Parathyroid adenoma (tissue), 2 donors: ENCODE measurements around the gene EPHB2.
A peak's percentile ranks its signal among the peaks of the same experiment; 100 is the strongest.

Source experiments
- H2AFZ ChIP-seq: fragments of 300-600 bp; sonication (generic); one replicate; pipeline ENCODE4 v1.7.0; 2017; ENCODE audit warnings: antibody characterized with exemption, mild to moderate bottlenecking
- H3K27ac ChIP-seq: fragments of 300-600 bp; sonication (generic); one replicate; pipeline ENCODE4 v1.7.0; 2017
- H3K27me3 ChIP-seq: fragments of 300-600 bp; sonication (generic); one replicate; pipeline ENCODE4 v1.7.0; 2017; ENCODE audit warnings: low read length; ENCODE audit not compliant: control insufficient read depth, insufficient read depth
- H3K36me3 ChIP-seq: fragments of 300-600 bp; sonication (generic); one replicate; pipeline ENCODE4 v1.7.0; 2017; ENCODE audit warnings: low read length; ENCODE audit not compliant: control insufficient read depth, insufficient read depth
- H3K4me1 ChIP-seq: fragments of 300-600 bp; sonication (generic); one replicate; pipeline ENCODE4 v1.7.0; 2017; ENCODE audit warnings: control low read depth
- H3K4me2 ChIP-seq: fragments of 300-600 bp; sonication (generic); one replicate; pipeline ENCODE4 v1.7.0; 2017; ENCODE audit warnings: low read length
- H3K4me3 ChIP-seq: fragments of 300-600 bp; sonication (generic); one replicate; pipeline ENCODE4 v1.7.0; 2017; ENCODE audit warnings: low read depth, low read length
- H3K79me2 ChIP-seq: fragments of 300-600 bp; sonication (generic); one replicate; pipeline ENCODE4 v1.7.0; 2017; ENCODE audit warnings: control low read depth
- H3K9ac ChIP-seq: fragments of 300-600 bp; sonication (generic); one replicate; pipeline ENCODE4 v1.7.0; 2017; ENCODE audit warnings: mild to moderate bottlenecking
- H3K9me3 ChIP-seq: fragments of 300-600 bp; sonication (generic); one replicate; pipeline ENCODE4 v1.7.0; 2017; ENCODE audit warnings: low read length; ENCODE audit not compliant: control insufficient read depth
- TF ChIP-seq, protein P1 (sequence below): fragments of 300-600 bp; sonication (generic); IDR thresholded peaks from one replicate; pipeline ENCODE4 v1.7.0; 2017; ENCODE audit warnings: antibody characterized with exemption, mild to moderate bottlenecking
- donor health status: primary hyperparathyroidism.

Gene EPHB2

DNA sequence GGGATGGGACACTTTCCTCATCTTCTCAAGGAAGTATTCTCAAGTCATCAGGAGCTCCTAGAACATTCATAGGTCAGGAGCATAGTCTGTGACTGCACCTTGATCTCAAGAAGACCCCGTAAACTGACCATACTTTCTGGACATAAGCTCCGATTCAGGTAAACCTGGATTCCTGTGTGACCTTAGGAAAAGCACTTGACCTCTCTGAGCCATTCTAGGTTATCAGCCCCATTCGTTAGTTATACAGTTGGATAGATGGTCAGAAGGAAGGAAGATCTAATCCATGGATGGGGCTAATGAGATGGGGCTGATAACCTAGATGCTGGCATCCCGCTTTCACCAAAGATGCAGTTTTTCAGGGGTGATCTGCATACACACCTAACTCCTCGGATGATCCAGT lies 114.3 kb downstream of the EPHB2 start:
- no peaks in the 10 kb centered on the region for H3K9me3 ChIP-seq
- H3K4me2 ChIP-seq: no peak overlapping the region
- H3K27ac ChIP-seq: no peak overlapping the region
- H3K79me2 ChIP-seq: no peaks in the 10 kb centered on the region
- no peaks in the 10 kb centered on the region for H3K36me3 ChIP-seq
- no peak overlapping the region for H3K4me3 ChIP-seq
- H2AFZ ChIP-seq: no peak overlapping the region
- no peaks in the 10 kb centered on the region for H3K27me3 ChIP-seq
- H3K4me1 ChIP-seq: peaks cover 5% of the 10 kb centered on the region
- H3K9ac ChIP-seq: no peak overlapping the region
- TF ChIP-seq, protein P1, sequence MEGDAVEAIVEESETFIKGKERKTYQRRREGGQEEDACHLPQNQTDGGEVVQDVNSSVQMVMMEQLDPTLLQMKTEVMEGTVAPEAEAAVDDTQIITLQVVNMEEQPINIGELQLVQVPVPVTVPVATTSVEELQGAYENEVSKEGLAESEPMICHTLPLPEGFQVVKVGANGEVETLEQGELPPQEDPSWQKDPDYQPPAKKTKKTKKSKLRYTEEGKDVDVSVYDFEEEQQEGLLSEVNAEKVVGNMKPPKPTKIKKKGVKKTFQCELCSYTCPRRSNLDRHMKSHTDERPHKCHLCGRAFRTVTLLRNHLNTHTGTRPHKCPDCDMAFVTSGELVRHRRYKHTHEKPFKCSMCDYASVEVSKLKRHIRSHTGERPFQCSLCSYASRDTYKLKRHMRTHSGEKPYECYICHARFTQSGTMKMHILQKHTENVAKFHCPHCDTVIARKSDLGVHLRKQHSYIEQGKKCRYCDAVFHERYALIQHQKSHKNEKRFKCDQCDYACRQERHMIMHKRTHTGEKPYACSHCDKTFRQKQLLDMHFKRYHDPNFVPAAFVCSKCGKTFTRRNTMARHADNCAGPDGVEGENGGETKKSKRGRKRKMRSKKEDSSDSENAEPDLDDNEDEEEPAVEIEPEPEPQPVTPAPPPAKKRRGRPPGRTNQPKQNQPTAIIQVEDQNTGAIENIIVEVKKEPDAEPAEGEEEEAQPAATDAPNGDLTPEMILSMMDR: no peak

DNA sequence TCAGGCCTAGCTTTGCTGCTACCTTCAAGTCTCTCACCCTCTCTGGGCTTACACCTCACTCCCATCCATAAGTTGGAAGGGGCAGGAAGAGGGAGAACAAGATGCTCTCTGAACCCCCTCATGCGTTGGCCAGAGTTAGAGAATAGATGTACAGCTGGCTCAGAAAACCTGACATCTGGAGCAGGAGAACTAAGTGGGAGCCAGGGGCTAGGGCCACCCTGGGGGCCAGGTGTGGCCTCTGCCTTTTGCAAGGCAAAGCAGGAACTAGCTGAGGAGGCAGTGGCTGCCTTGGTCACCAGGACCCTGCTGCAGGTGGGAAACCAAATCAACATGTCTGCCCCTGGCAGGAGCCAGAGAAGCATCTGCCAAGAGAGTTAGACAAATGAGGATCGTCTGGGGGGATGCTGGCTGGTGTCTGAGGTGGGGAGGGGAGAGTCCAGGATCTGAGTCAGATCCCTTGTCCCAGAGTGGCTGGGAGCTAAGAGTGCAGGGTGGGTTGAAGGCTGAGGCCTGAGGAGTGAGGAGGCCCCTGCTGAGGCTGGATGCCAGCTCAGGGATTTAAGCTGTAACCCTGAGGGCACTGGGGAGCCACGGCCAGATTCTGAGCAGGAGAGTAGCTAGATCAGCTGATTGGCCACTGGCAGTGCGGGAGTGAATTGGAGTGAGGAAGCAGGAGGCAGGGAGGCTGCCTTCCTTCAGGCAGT lies 115.0 kb downstream of the EPHB2 start:
- TF ChIP-seq, protein P1: no peak
- no peak overlapping the region for H3K9ac ChIP-seq
- H3K4me1 ChIP-seq: peaks cover 5% of the 10 kb centered on the region
- peak overlapping the region; percentile 85 for H3K27ac ChIP-seq
- no peak overlapping the region for H3K4me2 ChIP-seq
- H3K36me3 ChIP-seq: no peaks in the 10 kb centered on the region
- H3K79me2 ChIP-seq: no peaks in the 10 kb centered on the region
- no peak overlapping the region for H2AFZ ChIP-seq
- H3K27me3 ChIP-seq: no peaks in the 10 kb centered on the region
- H3K4me3 ChIP-seq: no peak overlapping the region
- H3K9me3 ChIP-seq: no peaks in the 10 kb centered on the region

DNA sequence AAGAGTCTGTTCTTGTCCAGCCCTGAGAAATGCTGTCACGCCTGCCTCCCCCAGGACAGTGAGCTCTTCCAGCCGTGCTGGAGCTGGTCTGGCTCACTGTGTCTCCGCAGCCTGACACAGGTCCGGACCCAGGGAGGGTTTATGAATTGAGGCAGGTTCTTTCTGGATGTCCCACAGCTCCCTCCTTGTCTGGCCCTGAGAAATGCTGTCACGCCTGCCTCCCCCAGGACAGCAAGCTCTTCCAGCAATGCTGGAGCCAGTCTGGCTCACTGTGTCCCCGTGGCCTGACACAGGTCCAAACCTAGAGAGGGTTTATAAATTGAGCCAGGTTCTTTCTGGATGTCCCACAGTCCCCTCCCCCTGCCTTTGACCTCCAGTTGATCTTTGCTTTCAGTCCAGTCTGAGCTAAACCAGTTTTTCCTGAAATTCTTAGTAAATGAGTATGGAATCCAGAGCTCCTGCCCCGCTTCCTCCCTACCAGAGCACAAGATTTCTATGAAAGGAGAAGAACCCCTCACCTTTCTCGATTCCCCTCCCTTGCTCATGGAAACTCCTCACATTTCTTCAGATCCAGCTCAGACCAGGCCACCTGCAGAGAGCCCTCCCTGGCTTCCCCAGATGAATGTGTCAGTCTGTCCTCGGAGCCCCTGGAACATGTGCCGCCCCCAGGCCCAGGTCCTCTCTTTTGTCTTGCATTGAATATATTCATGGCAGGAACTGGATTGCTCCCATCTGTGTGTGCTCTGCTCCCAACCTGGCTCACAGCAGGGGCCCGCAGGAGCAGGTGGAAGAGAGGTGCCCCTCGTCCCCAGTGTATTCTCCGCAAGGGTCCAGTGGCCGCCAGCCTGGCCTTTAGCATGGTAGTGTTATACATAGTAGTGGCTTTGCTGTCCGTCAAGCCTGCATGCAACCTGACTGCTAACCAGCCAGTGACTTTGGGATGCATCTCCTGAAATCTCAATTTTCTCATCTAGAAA lies 116.3 kb downstream of the EPHB2 start:
- Histone ChIP-seq H3K36me3 (no peaks in the 10 kb centered on the region), H3K4me3 (no peak overlapping the region), H3K79me2 (no peaks in the 10 kb centered on the region), H3K4me1 (peaks cover 5% of the 10 kb centered on the region), H3K4me2 (peak overlapping the region; percentile 58), H3K27ac (peak overlapping the region; percentile 85), H3K9me3 (no peaks in the 10 kb centered on the region), H3K9ac (no peak overlapping the region), H3K27me3 (no peaks in the 10 kb centered on the region), H2AFZ (peak overlapping the region; percentile 48)
- TF ChIP-seq, protein P1: no peak

DNA sequence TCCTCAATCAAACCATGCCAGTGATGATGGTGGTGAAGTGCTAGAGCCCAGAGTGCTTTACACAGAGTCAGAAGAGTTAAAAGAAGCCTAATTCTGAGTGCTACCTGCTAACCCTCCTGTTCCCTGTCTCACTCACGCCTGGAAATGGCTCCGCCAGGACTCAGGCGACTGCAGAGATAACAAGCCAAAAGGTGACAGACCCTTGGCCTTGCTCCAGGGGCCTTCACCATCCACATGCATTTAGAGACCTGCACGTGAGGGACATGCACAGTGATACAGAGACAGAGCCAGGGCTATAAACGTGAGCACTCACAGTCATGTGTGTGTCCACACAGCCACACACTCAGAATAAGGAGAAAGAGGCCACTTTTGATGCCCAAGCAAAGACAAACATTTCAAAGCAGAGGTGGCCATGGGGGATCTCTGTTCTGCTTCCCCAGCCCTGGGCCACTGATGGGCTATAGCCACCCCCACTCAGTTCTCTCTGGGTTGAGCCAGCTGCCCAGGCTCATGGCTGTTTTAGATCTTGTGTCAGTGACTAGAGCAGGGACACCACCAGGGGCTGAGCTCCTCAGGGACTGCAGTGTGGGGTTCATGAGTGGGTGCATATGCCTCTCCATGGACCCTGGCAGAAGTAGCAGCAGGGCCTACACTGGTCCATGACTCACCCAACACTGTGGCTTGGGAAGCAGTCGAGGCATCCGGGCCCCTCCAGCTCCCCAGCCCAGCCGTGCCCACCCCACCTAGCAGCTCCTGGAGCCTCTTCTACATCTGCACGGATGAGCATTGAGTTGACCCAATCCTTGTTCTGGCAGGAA lies 117.2 kb downstream of the EPHB2 start:
- no peaks in the 10 kb centered on the region for H3K27me3 ChIP-seq
- no peaks in the 10 kb centered on the region for H3K79me2 ChIP-seq
- H2AFZ ChIP-seq: peak overlapping the region; percentile 22
- H3K4me1 ChIP-seq: peaks cover 5% of the 10 kb centered on the region
- no peak overlapping the region for H3K4me3 ChIP-seq
- TF ChIP-seq, protein P1: no peak
- H3K27ac ChIP-seq: peak overlapping the region; percentile 85
- peak overlapping the region; percentile 58 for H3K4me2 ChIP-seq
- no peaks in the 10 kb centered on the region for H3K36me3 ChIP-seq
- H3K9me3 ChIP-seq: no peaks in the 10 kb centered on the region
- no peak overlapping the region for H3K9ac ChIP-seq
